DOHH2 (cell line): ENCODE data around the gene HHATL.

ENCODE experiments used
- H3F3A ChIP-seq: fragments of 200-600 bp; sonication (generic), shearing (Covaris generic); 2 replicates; pipeline ENCODE4 v1.6.0; 2016; ENCODE audit warnings: antibody characterized with exemption, mild to moderate bottlenecking; ENCODE audit not compliant: control insufficient read depth, insufficient read depth
- H3K27ac ChIP-seq: fragments of 200-600 bp; sonication (generic); 2 replicates; pipeline ENCODE4 v1.5.1; 2014; ENCODE audit warnings: low read depth, mild to moderate bottlenecking, low read length, moderate library complexity
- H3K27me3 ChIP-seq: fragments of 200-600 bp; sonication (generic); 2 replicates; pipeline ENCODE4 v1.6.1; 2014; ENCODE audit warnings: mild to moderate bottlenecking, low read length, mixed read lengths; ENCODE audit not compliant: control insufficient read depth
- H3K36me3 ChIP-seq: fragments of 200-600 bp; sonication (generic); 2 replicates; pipeline ENCODE4 v1.6.1; 2014; ENCODE audit warnings: mild to moderate bottlenecking, low read length, moderate library complexity, mixed read lengths; ENCODE audit not compliant: control insufficient read depth
- H3K4me1 ChIP-seq: fragments of 200-600 bp; sonication (generic); 2 replicates; pipeline ENCODE4 v1.6.1; 2014; ENCODE audit warnings: mild to moderate bottlenecking, low read length, mixed read lengths; ENCODE audit not compliant: control insufficient read depth
- H3K4me2 ChIP-seq: fragments of 200-600 bp; sonication (generic); 2 replicates; pipeline ENCODE4 v1.6.0; 2014; ENCODE audit warnings: mild to moderate bottlenecking, low read length, moderate library complexity
- H3K4me3 ChIP-seq: fragments of 200-600 bp; sonication (generic); 2 replicates; pipeline ENCODE4 v1.5.1; 2014; ENCODE audit warnings: mild to moderate bottlenecking, low read length, mixed read lengths
- H3K79me2 ChIP-seq: fragments of 200-600 bp; sonication (generic); 2 replicates; pipeline ENCODE4 v1.6.1; 2014; ENCODE audit warnings: mild to moderate bottlenecking, low read length, mixed read lengths; ENCODE audit not compliant: control insufficient read depth
- H3K9me2 ChIP-seq: fragments of 200-600 bp; sonication (generic); replicated peaks from 2 replicates; pipeline ENCODE4 v1.6.1; 2014; ENCODE audit warnings: mild to moderate bottlenecking, low read length, mixed read lengths; ENCODE audit not compliant: control insufficient read depth
- H3K9me3 ChIP-seq: fragments of 200-600 bp; sonication (generic); 2 replicates; pipeline ENCODE4 v1.6.1; 2014; ENCODE audit warnings: antibody characterized with exemption, low read length, mixed read lengths; ENCODE audit not compliant: control insufficient read depth, insufficient read depth
- H4K20me1 ChIP-seq: fragments of 200-600 bp; sonication (generic); 2 replicates; pipeline ENCODE4 v1.6.0; 2014; ENCODE audit warnings: low read depth, mild to moderate bottlenecking, antibody characterized with exemption, low read length, moderate library complexity; ENCODE audit not compliant: control insufficient read depth, insufficient read depth
- CTCF ChIP-seq: fragments of 200-600 bp; sonication (generic); IDR thresholded peaks from one replicate; pipeline ENCODE4 v1.5.1; 2014; ENCODE audit warnings: antibody characterized with exemption, mild to moderate bottlenecking, low read depth, low read length; ENCODE audit not compliant: poor library complexity, severe bottlenecking
- EZH2phosphoT487 ChIP-seq: fragments of 200-600 bp; sonication (generic); IDR thresholded peaks from 2 replicates; pipeline ENCODE4 v1.6.1; 2017; ENCODE audit warnings: borderline replicate concordance, mild to moderate bottlenecking, antibody characterized with exemption, low read length, moderate library complexity, mixed read lengths

HHATL gene

GRCh38 chr3:42732196-42732828, 29.7 kb upstream of the HHATL start:
- no peak overlapping the region for H3K4me3 ChIP-seq
- H4K20me1 ChIP-seq = no peaks in the 10 kb centered on the region
- H3F3A ChIP-seq = no peaks in the 10 kb centered on the region
- H3K4me2 ChIP-seq = no peak overlapping the region
- H3K9me3 ChIP-seq = no peaks in the 10 kb centered on the region
- H3K79me2 ChIP-seq = no peaks in the 10 kb centered on the region
- H3K4me1 ChIP-seq = no peaks in the 10 kb centered on the region
- no peaks in the 10 kb centered on the region for H3K36me3 ChIP-seq
- no peaks in the 10 kb centered on the region for H3K9me2 ChIP-seq
- no peak overlapping the region for H3K27ac ChIP-seq
- no peaks in the 10 kb centered on the region for H3K27me3 ChIP-seq
- no peak for TF ChIP-seq EZH2phosphoT487
- no peak for TF ChIP-seq CTCF

GRCh38 chr3:42731476-42732195, 29.0 kb upstream of the HHATL start:
- H3K4me2 ChIP-seq = no peak overlapping the region
- no peaks in the 10 kb centered on the region for H4K20me1 ChIP-seq
- H3K79me2 ChIP-seq = no peaks in the 10 kb centered on the region
- H3K4me1 ChIP-seq = no peaks in the 10 kb centered on the region
- no peak overlapping the region for H3K4me3 ChIP-seq
- no peaks in the 10 kb centered on the region for H3F3A ChIP-seq
- no peaks in the 10 kb centered on the region for H3K27me3 ChIP-seq
- no peaks in the 10 kb centered on the region for H3K9me2 ChIP-seq
- TF ChIP-seq EZH2phosphoT487 (no peak), CTCF (no peak)
- H3K36me3 ChIP-seq = no peaks in the 10 kb centered on the region
- H3K27ac ChIP-seq = no peak overlapping the region
- no peaks in the 10 kb centered on the region for H3K9me3 ChIP-seq

- Histone ChIP-seq H4K20me1 (no peaks in the 10 kb centered on the region), H3K4me3 (no peak overlapping the region), H3K9me2 (no peaks in the 10 kb centered on the region), H3K27ac (no peak overlapping the region), H3F3A (no peaks in the 10 kb centered on the region), H3K9me3 (no peaks in the 10 kb centered on the region), H3K79me2 (no peaks in the 10 kb centered on the region), H3K4me2 (no peak overlapping the region), H3K27me3 (no peaks in the 10 kb centered on the region), H3K36me3 (no peaks in the 10 kb centered on the region), H3K4me1 (no peaks in the 10 kb centered on the region)
- TF ChIP-seq EZH2phosphoT487 (no peak), CTCF (no peak)
Measured at GRCh38 chr3:42730706-42731420, 28.3 kb upstream of the HHATL start.
